Muscle of arm (tissue), 12 donors: ENCODE data around the gene OR51I2. TPM values are rescaled to one million over a fixed set of nuclear protein-coding genes. Genes with fewer than 3 reads are reported as not detected.

ENCODE experiments used
- DNase-seq: peaks from one replicate; pipeline ENCODE4 v3.0.0-alpha.2; 2013
- polyA plus RNA-seq, 12 donors: library from polyadenylated mRNA; unstranded; fragments of 120-200 nt; gene quantifications; one replicate each; pipeline ENCODE4 v1.2.1, GENCODE V29; 2013; ENCODE audit not compliant: insufficient read length in 12 of 12

Gene OR51I2
- polyA plus RNA-seq, 12 donors: not detected

GRCh38 chr11:5505363-5506048 is 56.4 kb downstream of the OR51I2 start:
- DNase-seq: no peak

Other genes starting within 250 kb of the OR51I2 start
- gene OR51V1, start 248.6 kb upstream of the OR51I2 start, polyA plus RNA-seq: not detected
- 1,000 to 10,000 TPM in 2 of 12 donors, 100 to 1,000 TPM in 9, not detected in 1; 100 to 1,375 (median 373) TPM for gene HBB, start 222.3 kb upstream of the OR51I2 start, polyA plus RNA-seq
- gene HBD, start 214.8 kb upstream of the OR51I2 start, polyA plus RNA-seq: under 1 TPM in 7 of 12 donors, not detected in 5; 0.25 to 0.80 (median 0.38) TPM
- gene HBG1, start 199.5 kb upstream of the OR51I2 start, polyA plus RNA-seq: 1,000 to 10,000 TPM in 2 of 12 donors, 100 to 1,000 TPM in 3, 10 to 100 TPM in 2, 1 to 10 TPM in 4, not detected in 1; 4.2 to 8,722 (median 70.4) TPM
- gene HBG2, start 194.5 kb upstream of the OR51I2 start, polyA plus RNA-seq: over 10,000 TPM in 2 of 12 donors, 1,000 to 10,000 TPM in 9, 100 to 1,000 TPM in 1; 964 to 18,217 (median 4,493) TPM
- gene HBE1, start 179.4 kb upstream of the OR51I2 start, polyA plus RNA-seq: 10 to 100 TPM in 7 of 12 donors, 1 to 10 TPM in 4, not detected in 1; 1.4 to 85.4 (median 19.9) TPM
- under 1 TPM in 1 of 12 donors, not detected in 11; 0.33 TPM for gene OR51B4, start 147.4 kb upstream of the OR51I2 start, polyA plus RNA-seq
- not detected for gene OR51B2, start 125.0 kb upstream of the OR51I2 start, polyA plus RNA-seq
- gene OR51B5, start 105.8 kb upstream of the OR51I2 start, polyA plus RNA-seq: under 1 TPM in 6 of 12 donors, not detected in 6; 0.14 to 0.37 (median 0.19) TPM
- gene OR51B6, start 97.8 kb upstream of the OR51I2 start, polyA plus RNA-seq: not detected
- not detected for gene OR51M1, start 65.5 kb upstream of the OR51I2 start, polyA plus RNA-seq
- gene OR51Q1, start 27.2 kb upstream of the OR51I2 start, polyA plus RNA-seq: not detected
- gene OR51I1, start 7.8 kb upstream of the OR51I2 start, polyA plus RNA-seq: not detected
- not detected for gene OR52D1, start 39.4 kb downstream of the OR51I2 start, polyA plus RNA-seq
- gene UBQLN3, start 60.6 kb downstream of the OR51I2 start, polyA plus RNA-seq: not detected
- gene UBQLNL, start 67.4 kb downstream of the OR51I2 start, polyA plus RNA-seq: under 1 TPM in 10 of 12 donors, not detected in 2; 0.11 to 0.77 (median 0.17) TPM
- under 1 TPM in 1 of 12 donors, not detected in 11; 0.29 TPM for gene OR52H1, start 99.2 kb downstream of the OR51I2 start, polyA plus RNA-seq
- under 1 TPM in 1 of 12 donors, not detected in 11; 0.17 TPM for gene OR52B6, start 131.6 kb downstream of the OR51I2 start, polyA plus RNA-seq
- gene TRIM6, start 147.3 kb downstream of the OR51I2 start, polyA plus RNA-seq: 1 to 10 TPM in 8 of 12 donors, under 1 TPM in 2, not detected in 2; 0.93 to 3.6 (median 1.3) TPM
- 1 to 10 TPM in 10 of 12 donors, not detected in 2; 2.9 to 9.6 (median 4.4) TPM for gene TRIM34, start 175.7 kb downstream of the OR51I2 start, polyA plus RNA-seq
- gene TRIM5, start 235.8 kb downstream of the OR51I2 start, polyA plus RNA-seq: 10 to 100 TPM in 11 of 12 donors, not detected in 1; 10.8 to 23.6 (median 14.5) TPM
- gene TRIM22, start 240.5 kb downstream of the OR51I2 start, polyA plus RNA-seq: 10 to 100 TPM in 4 of 12 donors, 1 to 10 TPM in 7, not detected in 1; 4.5 to 17.5 (median 9.6) TPM